NCI-H1930 (cell line): Measurements from ENCODE around the gene MTO1.
"Not testable (repeated sequence)": the region's sequence is repeated elsewhere in the genome, so short reads cannot be mapped to it uniquely, and the experiment has no call there.

Experiments used
- DNase-seq, 2 experiments: peaks; one replicate each; lab custom pipeline; 2025; lab: John Stamatoyannopoulos, UW

The MTO1 gene, protein sequence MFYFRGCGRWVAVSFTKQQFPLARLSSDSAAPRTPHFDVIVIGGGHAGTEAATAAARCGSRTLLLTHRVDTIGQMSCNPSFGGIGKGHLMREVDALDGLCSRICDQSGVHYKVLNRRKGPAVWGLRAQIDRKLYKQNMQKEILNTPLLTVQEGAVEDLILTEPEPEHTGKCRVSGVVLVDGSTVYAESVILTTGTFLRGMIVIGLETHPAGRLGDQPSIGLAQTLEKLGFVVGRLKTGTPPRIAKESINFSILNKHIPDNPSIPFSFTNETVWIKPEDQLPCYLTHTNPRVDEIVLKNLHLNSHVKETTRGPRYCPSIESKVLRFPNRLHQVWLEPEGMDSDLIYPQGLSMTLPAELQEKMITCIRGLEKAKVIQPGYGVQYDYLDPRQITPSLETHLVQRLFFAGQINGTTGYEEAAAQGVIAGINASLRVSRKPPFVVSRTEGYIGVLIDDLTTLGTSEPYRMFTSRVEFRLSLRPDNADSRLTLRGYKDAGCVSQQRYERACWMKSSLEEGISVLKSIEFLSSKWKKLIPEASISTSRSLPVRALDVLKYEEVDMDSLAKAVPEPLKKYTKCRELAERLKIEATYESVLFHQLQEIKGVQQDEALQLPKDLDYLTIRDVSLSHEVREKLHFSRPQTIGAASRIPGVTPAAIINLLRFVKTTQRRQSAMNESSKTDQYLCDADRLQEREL

DNA sequence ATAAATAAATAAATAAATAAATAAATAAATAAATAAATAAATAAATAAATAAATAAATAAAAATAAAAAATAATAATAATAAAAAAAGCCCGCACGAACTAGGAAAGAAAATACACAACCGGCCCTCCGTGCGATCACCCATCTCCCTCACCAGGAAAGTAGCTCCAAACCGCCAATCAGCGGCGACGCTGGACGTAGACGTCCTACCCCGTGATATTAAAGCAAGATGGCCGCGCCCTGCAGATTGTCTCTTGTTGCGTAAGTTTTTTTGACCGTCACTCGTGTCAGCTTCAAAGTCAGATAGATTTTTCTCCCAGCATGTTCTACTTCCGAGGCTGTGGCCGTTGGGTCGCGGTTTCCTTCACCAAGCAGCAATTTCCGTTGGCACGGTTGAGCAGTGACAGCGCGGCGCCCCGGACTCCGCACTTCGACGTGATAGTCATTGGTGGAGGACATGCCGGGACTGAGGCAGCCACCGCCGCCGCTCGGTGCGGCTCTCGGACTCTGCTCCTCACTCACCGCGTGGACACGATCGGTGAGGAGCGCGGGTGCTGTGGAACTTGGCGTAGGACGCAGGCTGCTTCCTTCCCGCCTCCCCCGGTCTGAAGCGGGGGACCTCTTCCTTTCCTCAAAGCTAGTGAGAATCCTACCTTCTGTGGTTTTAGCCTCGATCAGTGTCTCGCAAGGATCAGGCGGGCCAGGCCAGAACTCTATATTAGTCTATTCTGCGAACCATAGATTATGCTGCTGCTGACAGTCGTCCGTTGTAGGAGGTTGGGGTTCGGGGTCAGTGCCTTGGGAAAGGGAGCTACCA, at the start of gene MTO1:
MTO1 (plus strand) TSS at position 201 of the 814 bp plus-strand sequence; CDS start at position 319, 118 bp downstream.
- DNase-seq: peak; percentile 73 to 78

DNA sequence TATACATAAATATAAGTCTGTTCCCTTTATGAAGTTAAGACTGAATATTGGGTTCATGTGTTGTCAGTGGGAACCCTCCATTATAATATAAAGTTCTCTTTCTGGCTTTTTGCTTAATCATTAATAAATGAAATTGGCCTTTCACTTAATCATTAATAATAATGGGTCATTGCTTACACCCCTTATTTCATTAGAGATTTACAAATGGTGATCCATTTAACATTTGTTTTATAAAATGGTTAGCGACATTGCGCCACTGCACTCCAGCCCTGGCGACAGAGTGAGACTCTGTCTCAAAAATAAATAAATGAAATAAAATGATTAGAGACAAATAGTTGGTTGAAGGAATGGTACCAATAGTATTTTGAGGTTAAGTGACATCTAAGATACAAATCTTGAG, 48.4 kb upstream of the MTO1 start:
- no peak for DNase-seq

DNA sequence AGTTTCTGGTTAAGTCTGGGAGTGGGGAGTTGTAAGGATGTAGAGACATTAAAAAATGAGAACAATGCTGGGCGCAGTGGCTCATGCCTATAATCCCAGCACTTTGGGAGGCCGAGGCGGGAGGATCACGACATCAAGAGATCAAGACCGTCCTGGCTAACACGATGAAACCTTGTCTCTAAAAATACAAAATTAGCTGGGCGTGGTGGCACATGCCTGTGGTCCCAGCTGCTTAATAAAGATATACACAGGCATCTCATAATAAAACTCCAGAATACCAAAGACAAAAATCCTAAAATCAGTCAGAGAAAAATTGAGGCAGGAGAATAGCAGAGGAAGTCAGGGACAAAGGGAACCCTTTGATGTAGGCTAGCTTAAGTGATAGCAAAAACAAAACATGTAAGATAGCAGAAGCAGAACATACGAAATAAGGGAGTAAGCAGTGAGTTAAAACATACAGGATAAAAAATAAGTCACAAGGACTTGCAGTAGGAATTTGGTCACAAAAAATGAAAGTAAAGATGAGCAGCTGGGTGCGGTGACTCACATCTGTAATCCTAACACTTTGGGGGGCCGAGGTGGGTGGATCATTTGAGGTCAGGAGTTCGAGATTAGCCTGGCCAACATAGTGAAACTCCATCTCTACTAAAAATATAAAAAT, 43.3 kb upstream of the MTO1 start:
- no peak for DNase-seq

DNA sequence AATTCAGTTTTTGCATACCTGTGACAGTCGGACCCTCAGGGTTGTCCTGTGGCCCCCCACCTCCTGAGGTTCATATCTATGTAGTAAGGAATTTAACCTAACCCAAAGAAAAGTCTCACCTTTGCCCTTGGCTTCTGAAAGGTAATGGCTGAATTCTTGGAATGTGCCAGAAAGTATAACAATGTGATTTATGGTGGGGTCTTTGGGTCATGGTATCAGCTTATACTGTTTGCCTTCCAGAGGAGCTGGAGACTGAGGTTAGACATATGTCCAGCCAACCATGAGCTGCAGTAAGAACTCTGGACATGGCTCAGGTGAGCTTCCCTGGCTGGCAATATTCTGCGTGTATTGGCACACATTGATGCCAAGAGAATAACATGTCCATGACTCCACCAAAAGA, 40.0 kb upstream of the MTO1 start:
- DNase-seq: no peak

DNA sequence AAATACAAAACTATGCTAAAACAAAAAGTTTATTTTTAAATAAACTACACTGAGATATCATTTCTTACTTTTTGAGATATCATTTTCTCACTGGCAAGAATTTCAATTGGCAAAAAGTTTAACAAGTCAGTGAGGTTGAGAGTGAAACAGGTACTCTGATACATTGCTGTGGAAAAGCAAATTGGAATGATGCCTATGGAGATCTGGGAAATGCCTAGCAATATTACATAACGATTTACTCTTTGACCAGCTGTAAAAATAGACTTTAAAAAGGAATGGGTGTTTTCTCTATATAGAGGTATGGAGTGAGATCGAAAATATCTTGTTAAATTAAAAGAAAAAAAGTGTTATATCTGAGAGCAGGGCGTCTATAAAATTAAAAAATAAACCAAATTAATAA, 26.3 kb upstream of the MTO1 start:
- DNase-seq: no peak

DNA sequence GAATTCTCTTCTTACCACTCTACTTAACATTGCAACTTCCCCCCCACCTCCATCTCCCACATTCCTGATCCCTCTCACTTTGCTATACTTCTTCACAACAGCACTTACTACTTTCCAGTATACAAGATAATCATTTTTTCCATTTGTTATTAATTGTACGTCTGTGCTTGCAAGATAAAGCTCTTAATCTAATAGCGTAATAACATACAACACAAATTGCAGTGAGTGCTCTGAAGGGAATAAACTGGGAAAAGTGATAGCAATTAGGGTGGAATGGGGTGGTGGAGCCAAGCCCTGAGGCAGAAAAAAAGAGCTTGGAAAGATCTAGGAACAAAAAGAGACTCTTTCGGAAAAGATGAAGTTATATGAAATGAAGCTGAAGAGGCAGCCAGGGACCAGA, 18.0 kb upstream of the MTO1 start:
- no peak for DNase-seq

DNA sequence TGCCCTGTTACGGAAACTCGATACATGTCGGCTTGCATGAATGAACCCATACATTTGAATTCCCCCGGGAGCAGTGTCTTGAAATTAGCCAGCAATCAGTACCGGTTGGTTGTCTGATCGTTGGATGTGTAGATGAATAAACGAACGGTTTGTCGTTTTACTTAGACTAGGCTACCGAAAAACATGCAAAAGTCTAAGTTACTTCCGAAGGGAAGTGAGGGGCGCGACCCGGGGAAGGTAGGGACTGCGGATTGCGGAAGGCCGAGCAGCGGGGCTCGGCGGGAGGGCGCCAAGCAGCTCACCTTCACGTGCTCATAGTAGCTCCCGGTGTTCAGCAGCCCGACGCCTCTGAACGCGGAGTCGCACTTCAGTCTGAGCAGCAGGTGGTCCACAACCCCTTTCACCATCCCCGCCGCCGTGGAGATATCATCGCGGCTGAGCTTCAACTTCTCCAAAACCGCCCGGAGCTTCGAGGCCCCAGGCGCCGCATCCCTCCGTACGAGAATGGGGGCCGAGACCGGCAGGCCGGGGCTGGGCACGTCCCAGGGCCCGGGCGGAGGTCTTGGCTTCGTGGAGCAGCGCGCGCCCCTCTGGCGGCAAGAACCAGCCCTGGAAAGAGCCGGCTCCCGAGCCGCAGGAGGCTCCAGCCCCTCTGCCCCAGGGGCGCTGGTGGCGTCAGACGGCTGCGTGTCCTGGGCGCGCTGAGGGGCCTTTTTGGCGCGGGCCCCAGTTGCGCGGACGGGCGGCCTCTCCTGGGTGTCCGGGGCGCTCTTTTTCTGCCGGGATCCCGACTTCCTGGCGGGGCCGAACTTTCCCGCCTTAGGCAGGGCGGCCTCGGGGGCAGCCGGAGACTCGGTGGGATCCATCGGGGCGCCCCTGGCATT, 10.1 kb upstream of the MTO1 start:
- DNase-seq: no peak

DNA sequence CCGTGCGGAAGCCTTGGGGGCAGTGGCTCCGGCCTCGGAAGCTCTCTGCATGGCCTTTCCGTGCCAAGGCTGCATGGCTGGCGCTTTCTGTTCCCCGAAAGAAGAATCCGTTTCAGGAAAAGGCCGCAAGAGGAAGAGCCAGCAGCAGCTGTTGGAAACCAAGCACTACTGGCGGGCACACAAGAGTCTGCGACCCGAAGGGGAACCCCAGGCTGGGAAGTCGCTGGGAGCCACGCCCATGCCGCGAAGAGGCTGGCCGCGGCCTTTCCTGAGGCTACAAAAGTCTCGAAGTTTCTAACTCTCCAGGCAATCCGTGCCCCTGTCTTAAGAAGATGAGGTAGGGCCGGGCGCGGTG, 9.5 kb upstream of the MTO1 start, which contains the start of gene CGAS:
CGAS (minus strand) TSS at position 191 of the 355 bp plus-strand sequence; CDS start at position 75, 116 bp downstream.
- no peak for DNase-seq

DNA sequence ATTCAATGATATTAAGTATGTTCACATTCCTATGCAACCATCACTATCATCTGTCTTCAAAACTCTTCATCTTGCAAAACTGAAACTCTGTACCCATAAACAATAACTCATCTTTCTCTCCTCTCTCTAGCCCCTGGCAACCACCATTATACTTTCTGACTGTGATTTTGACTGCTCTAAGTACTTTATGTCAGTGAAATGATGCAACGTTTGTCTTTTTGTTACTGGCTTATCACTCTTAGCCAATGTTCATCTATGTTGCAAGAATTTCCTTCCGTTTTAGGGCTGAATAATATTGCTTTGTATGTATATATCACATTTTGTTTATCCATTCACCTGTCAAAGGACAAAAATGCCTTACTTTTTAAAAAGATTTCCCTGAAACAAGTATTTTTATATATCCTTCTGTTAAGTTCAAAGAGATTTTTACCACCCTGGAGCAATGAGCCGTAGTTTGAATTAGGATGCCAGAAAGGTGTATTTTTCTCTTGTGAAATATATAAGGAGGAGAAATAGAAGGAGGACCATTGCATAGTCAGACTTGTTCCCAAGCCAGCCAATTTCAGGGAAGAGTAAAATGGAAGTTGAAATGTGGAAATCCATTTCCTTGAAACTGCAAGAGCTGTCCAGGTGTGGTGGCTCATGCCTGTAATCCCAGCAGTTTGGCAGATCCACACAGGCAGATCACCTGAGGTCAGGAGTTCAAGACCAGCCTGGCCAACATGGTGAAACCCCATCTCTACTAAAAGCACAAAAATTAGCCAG, 5.5 kb upstream of the MTO1 start:
- DNase-seq: no peak

DNA sequence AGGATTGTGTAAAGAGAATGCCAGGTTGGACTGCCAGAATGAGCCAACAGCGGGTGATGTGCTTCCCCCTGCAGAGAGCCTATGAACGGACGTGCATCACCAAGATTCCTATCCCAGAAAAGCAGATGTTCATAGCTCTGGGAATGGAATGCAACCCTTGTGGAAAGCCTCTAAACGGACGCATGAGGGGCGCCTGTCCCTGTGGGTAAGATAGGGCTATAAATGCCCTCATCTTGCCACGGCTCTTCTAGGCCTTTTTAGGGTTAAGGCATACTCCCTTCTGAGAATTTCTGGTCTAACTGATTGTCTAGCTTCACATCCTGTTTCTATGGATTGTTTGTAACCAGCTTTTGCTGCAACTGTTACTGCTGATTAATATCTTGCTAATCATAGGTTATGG, 2.1 kb upstream of the MTO1 start:
- DNase-seq: not testable (repeated sequence)

DNA sequence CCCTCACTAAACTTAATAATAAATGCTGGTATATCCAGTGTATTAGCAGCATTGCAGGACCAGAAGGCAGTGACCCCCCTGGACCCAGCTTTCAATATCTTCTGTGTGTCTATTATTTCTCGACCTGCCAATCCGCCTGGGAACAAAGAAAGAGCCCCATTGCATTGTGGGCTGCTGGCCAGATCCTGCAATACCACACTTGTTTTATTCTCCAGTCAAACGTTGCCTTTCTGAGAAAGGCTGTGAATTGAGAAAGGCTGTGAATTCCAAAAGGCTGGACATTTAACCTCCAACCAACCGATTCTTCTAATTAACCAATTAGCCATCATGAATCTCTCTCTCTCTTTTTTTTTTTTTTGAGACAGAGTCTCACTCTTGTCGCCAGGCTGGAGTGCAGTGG, 1.5 kb upstream of the MTO1 start:
- DNase-seq: no peak

DNA sequence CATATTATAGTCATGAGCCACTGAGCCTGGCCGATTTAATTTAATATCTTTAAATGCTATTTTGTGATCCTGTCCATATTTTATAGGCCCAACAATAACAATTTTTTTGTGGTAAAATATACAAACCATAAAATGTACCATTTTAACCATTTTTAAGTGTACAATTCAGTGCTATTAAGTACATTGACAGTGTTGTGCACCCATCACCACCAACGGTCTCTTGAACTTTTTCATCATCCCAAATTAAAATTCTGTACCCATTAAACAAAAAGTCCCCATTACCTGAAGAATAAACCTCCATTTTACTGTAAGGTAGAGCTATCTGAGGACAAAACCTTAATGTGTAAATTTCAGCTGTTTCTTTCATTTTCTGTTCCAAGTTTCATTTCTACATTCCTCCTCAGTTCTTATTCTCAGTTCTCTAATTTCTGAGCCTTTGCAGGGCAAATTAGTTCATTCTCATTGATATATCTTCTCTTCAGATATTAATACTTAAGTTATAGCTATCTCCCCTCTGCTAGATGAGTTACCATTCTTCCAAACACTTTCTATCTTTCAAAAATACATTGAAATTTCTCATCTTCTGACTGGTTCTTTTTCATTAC, 10.3 kb downstream of the MTO1 start:
- DNase-seq: no peak

DNA sequence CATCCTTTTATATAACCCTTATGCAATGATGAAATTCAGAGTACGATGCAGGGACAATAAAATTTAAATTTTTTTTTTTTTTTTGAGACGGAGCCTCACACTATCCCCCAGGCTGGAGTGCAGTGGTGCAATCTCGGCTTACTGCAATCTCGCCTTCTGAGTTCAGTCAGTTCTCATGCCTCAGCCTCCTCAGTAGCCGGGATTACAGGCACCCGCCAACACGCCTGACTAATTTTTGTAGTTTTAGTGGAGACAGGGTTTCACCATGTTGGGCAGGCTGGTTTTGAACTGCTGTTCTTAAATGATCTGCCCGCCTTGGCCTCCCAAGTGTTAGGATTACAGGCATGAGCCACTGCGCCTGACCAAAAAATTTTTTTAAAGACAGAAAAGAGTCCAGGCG, 15.2 kb downstream of the MTO1 start:
- no peak for DNase-seq

DNA sequence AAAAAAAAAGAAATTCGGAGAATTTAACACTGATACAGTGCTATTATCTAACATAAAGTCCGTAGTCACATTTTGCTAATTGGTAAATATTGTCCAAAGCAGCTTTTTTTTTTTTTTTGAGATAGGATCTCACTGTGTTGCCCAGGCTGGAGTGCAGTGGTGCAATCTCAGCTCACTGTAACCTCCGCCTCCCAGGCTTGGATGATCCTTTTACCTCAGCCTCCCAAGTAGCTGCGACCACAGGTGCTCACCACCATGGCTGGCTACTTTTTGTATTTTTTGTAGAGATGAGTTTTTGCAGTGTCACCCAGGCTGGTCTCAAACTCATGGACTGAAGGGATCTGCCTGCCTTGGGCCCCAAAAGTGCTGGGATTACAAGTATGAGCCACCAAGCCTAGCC, 15.9 kb downstream of the MTO1 start:
- DNase-seq: no peak

DNA sequence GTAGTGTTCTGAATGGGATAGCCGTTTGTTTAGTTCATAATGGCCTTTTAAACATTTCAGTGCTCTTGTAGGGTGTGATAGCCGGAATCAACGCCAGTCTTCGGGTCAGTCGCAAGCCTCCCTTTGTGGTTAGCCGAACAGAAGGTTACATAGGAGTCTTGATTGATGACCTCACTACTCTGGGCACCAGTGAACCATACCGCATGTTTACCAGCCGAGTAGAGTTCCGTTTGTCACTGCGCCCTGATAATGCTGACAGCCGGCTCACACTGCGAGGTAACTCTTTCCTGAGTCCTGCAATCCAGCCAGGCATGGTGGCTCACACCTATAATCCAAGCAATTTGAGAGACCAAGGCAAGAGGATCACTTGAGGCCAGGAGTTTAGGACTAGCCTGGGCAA, 20.4 kb downstream of the MTO1 start:
- DNase-seq: no peak

DNA sequence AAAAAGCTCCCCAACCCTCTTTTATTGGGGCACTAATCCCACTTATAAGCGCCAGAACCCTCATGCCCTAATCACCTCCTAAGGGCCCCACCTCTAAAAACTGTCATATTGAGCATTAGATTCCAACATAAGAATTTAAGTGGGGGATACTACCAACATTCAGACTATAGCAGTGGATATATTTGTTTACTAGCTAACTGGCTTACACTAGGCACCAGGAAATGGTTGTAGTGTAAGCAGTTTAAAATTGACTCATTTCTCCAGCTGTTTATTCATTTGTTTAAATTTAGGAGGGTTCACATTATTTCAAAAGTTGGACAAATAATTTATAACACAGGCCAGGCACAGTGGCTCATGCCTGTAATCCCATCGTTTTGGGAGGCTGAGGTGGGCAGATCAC, 22.9 kb downstream of the MTO1 start:
- DNase-seq: no peak

DNA sequence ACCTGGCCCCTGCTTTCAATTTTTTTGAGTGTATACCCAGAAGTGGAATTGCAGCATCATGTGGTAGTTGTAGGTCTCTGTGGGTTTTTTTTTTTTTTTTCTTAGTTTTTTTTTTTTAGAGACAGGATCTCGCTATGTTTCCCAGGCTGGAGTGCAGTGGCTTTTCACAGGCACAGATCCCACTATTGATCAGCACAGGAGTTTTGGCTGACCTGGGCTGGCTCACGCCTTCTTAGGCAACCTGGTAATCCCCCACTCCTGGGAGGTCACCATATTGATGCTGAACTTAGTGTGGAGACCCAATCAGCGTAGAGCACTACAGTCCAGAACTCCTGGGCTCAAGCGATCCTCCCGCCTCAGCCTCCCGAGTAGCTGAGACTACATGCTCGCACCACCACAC, 25.9 kb downstream of the MTO1 start:
- no peak for DNase-seq

DNA sequence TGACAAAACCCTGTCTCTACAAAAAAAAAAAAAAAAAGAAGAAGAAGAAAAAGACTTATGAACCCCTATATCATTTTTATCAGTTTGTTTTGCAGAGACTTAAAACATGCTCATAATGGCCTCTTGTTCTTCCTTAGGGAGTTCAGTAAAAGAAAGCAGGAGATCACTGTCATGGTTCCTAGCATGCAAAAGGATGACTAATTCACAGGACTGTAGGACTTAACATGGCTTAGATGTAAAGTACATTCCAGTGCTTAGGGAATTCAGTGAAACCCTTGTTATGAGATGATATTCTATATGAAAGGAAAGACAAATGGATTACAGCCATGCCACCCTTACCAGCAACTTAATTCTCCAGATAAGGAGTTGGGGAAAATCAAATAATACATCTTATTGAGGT, 29.8 kb downstream of the MTO1 start:
- no peak for DNase-seq

DNA sequence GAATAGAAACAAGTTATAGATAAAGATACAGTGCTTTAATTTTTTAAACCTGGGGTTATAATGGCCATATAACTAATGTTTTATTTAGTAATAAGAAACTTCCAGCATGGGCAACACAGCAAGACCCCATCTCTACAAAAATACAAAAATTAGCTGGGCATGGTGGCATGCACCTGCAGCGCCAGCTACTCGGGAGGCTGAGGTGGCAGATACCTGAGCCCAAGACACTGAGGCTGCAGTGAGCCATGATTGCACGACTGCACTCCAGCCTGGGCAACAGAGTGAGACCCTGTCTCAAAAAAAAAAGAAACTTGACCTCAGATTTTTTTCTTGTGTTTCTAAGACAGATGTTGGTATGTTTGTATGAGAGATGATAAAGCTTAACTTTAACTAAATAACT, 36.4 kb downstream of the MTO1 start:
- DNase-seq: no peak
